ENCODE data around the gene LIPC. TPM values are rescaled to one million over a fixed set of nuclear protein-coding genes. Genes with fewer than 3 reads are reported as not detected.

The LIPC gene
- total and polyA plus RNA-seq, 2 donors (not counting 1 experiment from before 2014, with no cell fraction given) = 0.82 to 4.0 TPM

DNA sequence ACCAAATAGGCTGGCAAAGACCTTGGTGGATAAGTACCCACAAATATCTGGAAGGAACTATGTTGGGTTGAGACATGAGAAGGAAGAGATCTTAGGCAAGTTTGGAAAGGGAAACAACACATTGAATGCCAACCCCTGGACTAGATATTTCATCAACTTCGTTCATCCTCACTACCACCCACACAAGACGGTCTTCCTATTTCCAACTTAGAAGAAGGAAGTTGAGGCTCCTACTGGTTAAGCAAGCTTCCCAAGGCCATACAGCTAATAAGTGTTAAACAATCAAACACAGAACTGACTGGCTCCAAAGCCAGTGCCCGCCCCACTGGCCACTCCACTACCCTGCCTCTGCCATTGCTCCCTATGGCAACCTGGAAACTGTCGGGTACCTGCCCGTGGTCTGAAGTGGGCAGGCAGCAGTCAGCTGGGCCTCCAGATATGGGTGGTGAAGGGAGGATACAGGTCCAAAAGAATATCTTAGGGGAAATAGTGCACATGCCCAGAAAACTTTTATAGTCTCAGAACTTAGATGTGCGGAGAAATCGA, 94.9 kb downstream of the LIPC start:
- TF ChIP-seq EZH2 (IDR thresholded peaks at IDR 0.05; ENCODE audit: low read length, missing control alignments) = no peak
- no peak for TF ChIP-seq CTCF (conservative IDR thresholded peaks at IDR 0.05 in 1 of 2, IDR thresholded peaks at IDR 0.05 in 1 of 2; ENCODE audit: low read depth in 1 of 2, low read length in 2 of 2)
- H3K9ac ChIP-seq (ENCODE audit: insufficient read depth, low read length) = no peak overlapping the region
- no peak overlapping the region for H2AFZ ChIP-seq (ENCODE audit: low read length)
- H3K79me2 ChIP-seq (ENCODE audit: control insufficient read depth, insufficient read depth, low read length) = no peaks in the 10 kb centered on the region
- H3K36me3 ChIP-seq (ENCODE audit: control insufficient read depth, insufficient read depth, low read length) = no peaks in the 10 kb centered on the region
- no peak overlapping the region for H3K4me2 ChIP-seq (ENCODE audit: extremely low read depth, insufficient read depth, low read length)
- H4K20me1 ChIP-seq (ENCODE audit: control insufficient read depth, extremely low read depth, insufficient read depth, low read length) = no peaks in the 10 kb centered on the region
- H3K4me3 ChIP-seq (replicated peaks in 1 of 4; ENCODE audit: control extremely low read depth in 1 of 4, insufficient read depth in 1 of 4, low read depth in 3 of 4, low read length in 4 of 4) = no peak overlapping the region
- no peaks in the 10 kb centered on the region for H3K27me3 ChIP-seq (ENCODE audit: control insufficient read depth, insufficient read depth, low read length)
- H3K9me3 ChIP-seq (ENCODE audit: control insufficient read depth, insufficient read depth, low read depth, low read length) = no peaks in the 10 kb centered on the region
- peaks cover 1% of the 10 kb centered on the region for H3K4me1 ChIP-seq (ENCODE audit: control insufficient read depth, extremely low read depth, insufficient read depth, low read length)
- no peak for DNase-seq (ENCODE audit: low read depth in 2 of 2)
- H3K27ac ChIP-seq (ENCODE audit: insufficient read depth, low read length) = no peak overlapping the region

GRCh38 chr15:58527573-58528187, 95.9 kb downstream of the LIPC start:
- H3K79me2 ChIP-seq (ENCODE audit: control insufficient read depth, insufficient read depth, low read length) = no peaks in the 10 kb centered on the region
- no peak for TF ChIP-seq CTCF (conservative IDR thresholded peaks at IDR 0.05 in 1 of 2, IDR thresholded peaks at IDR 0.05 in 1 of 2; ENCODE audit: low read depth in 1 of 2, low read length in 2 of 2)
- no peak for TF ChIP-seq EZH2 (IDR thresholded peaks at IDR 0.05; ENCODE audit: low read length, missing control alignments)
- no peaks in the 10 kb centered on the region for H3K27me3 ChIP-seq (ENCODE audit: control insufficient read depth, insufficient read depth, low read length)
- no peaks in the 10 kb centered on the region for H3K9me3 ChIP-seq (ENCODE audit: control insufficient read depth, insufficient read depth, low read depth, low read length)
- H3K4me1 ChIP-seq (ENCODE audit: control insufficient read depth, extremely low read depth, insufficient read depth, low read length) = no peaks in the 10 kb centered on the region
- H3K36me3 ChIP-seq (ENCODE audit: control insufficient read depth, insufficient read depth, low read length) = no peaks in the 10 kb centered on the region
- no peak for DNase-seq (ENCODE audit: low read depth in 2 of 2)
- no peak overlapping the region for H3K4me3 ChIP-seq (replicated peaks in 1 of 4; ENCODE audit: control extremely low read depth in 1 of 4, insufficient read depth in 1 of 4, low read depth in 3 of 4, low read length in 4 of 4)
- no peak overlapping the region for H3K4me2 ChIP-seq (ENCODE audit: extremely low read depth, insufficient read depth, low read length)
- no peaks in the 10 kb centered on the region for H4K20me1 ChIP-seq (ENCODE audit: control insufficient read depth, extremely low read depth, insufficient read depth, low read length)
- no peak overlapping the region for H3K27ac ChIP-seq (ENCODE audit: insufficient read depth, low read length)
- no peak overlapping the region for H2AFZ ChIP-seq (ENCODE audit: low read length)
- no peak overlapping the region for H3K9ac ChIP-seq (ENCODE audit: insufficient read depth, low read length)

DNA sequence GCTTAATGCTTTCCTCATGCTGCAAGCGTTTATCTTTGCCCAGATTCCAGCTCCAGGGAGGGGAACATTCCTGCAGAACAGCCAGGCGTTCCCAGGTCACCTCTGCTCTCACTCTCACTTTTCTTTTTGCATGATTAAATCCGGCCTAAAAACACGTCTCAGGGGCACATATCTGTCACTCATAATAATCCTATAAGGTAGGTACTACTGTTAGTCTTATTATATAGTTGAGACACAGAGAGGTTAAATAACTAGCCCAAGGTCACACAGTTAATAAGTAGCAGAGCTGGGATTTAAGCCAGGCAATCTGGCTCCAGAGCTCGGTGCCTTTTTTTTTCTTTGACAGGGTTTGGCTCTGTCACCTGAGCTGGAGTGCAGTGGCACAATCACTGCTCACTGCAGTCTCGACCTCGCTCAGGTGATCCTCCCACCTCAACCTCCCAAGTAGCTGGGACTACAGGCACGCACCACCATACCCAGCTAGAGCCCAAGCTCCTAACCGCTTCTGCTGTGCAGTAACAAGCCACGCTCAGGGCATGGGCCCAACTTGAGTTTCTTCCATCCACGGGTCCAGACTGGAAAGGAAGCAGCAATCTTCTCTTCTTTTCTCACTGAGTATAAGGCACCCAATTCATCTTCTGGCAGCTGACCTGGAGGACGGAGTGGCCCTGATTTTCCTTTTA, 96.5 kb downstream of the LIPC start:
- Histone ChIP-seq H3K36me3 (ENCODE audit: control insufficient read depth, insufficient read depth, low read length) (no peaks in the 10 kb centered on the region), H3K27ac (ENCODE audit: insufficient read depth, low read length) (no peak overlapping the region), H3K4me2 (ENCODE audit: extremely low read depth, insufficient read depth, low read length) (no peak overlapping the region), H3K27me3 (ENCODE audit: control insufficient read depth, insufficient read depth, low read length) (no peaks in the 10 kb centered on the region), H3K9ac (ENCODE audit: insufficient read depth, low read length) (no peak overlapping the region), H3K4me3 (replicated peaks in 1 of 4; ENCODE audit: control extremely low read depth in 1 of 4, insufficient read depth in 1 of 4, low read depth in 3 of 4, low read length in 4 of 4) (no peak overlapping the region), H3K9me3 (ENCODE audit: control insufficient read depth, insufficient read depth, low read depth, low read length) (no peaks in the 10 kb centered on the region), H4K20me1 (ENCODE audit: control insufficient read depth, extremely low read depth, insufficient read depth, low read length) (no peaks in the 10 kb centered on the region), H2AFZ (ENCODE audit: low read length) (no peak overlapping the region), H3K4me1 (ENCODE audit: control insufficient read depth, extremely low read depth, insufficient read depth, low read length) (no peaks in the 10 kb centered on the region), H3K79me2 (ENCODE audit: control insufficient read depth, insufficient read depth, low read length) (no peaks in the 10 kb centered on the region)
- no peak for TF ChIP-seq CTCF (conservative IDR thresholded peaks at IDR 0.05 in 1 of 2, IDR thresholded peaks at IDR 0.05 in 1 of 2; ENCODE audit: low read depth in 1 of 2, low read length in 2 of 2)
- DNase-seq (ENCODE audit: low read depth in 2 of 2) = peak; percentile 24 to 82
